HG03520 (cell line): ENCODE measurements around the gene GPR161.
"Not testable (repeated sequence)": the region's sequence is repeated elsewhere in the genome, so short reads cannot be mapped to it uniquely, and the experiment has no call there.

ENCODE experiments used
- ATAC-seq: cut with Tn5 transposase; IDR thresholded peaks from one replicate; pipeline ENCODE4 v1.9.1; 2021; ENCODE audit warnings: mild to moderate bottlenecking, moderate library complexity; ENCODE audit not compliant: unreplicated experiment

Gene GPR161, protein sequence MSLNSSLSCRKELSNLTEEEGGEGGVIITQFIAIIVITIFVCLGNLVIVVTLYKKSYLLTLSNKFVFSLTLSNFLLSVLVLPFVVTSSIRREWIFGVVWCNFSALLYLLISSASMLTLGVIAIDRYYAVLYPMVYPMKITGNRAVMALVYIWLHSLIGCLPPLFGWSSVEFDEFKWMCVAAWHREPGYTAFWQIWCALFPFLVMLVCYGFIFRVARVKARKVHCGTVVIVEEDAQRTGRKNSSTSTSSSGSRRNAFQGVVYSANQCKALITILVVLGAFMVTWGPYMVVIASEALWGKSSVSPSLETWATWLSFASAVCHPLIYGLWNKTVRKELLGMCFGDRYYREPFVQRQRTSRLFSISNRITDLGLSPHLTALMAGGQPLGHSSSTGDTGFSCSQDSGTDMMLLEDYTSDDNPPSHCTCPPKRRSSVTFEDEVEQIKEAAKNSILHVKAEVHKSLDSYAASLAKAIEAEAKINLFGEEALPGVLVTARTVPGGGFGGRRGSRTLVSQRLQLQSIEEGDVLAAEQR

DNA sequence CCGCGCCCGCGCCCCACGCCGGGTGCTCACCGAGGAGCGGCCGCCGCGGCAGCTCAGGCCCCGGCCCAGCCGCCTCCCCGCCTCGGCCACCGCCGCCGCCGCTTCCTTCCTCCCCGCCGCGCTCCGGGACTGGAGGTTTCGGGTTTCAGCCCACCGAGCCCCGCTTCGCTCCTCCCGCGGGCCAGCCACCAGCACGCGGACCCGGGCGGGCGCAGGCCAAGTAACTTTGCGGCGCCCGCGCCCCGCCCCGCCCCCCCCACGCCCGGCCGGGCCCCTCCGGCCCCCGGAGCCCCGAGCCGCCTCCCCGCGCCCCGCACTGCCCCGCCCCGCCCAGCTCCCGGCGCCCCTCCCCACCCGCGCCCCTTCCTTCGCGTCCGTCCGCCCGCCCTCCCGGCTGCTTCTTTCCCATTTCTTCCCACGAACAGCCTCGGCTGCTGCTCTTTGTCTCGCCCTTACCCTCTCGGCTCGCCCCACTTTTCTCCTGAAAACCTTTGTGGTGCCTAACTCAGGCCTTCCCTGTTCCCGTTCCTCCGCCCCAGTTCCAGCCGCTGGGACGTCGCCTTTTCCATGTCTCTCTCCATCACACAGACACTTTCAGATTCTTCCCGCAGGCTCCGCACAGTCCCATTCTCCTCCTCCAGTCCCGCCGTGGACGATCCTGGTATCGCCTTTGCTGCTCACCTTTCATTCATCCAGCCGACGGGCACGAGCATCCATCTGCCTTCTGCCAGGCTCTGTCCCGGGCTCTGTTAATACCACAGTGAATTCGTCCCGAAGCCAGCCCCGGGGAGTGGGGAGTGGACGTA, at the start of gene GPR161:
Gene GPR161 (minus strand): TSS at position 222 of the 806 bp plus-strand sequence. CDS start 32,080 bp downstream, outside the sequence.
- ATAC-seq, result no peak

DNA sequence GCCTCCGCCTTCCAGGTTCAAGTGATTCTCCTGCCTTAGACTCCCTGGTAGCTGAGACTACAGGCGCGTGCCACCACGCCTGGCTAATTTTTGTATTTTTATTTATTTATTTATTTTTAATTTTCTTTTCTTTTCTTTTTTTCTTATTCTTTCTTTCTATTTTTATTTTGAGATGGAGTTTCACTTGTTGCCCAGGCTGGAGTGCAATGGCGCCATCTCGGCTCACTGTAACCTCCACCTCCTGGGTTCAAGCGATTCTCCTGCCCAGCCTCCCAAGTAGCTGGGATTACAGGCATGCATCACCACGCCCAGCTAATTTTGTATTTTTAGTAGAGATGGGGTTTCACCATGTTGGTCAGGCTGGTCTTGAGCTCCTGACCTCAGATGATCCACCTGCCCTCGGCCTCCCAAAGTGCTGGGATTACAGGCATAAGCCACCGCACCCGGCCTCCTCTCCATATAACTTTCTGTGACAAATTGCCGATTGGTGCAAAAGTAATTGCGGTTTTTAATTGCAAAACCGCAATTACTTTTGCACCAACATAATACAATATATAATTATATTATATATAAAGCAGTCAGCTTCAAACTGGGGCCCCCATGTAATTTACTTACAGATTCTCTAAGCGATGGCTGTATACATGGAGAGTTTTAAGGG, 44.5 kb upstream of the GPR161 start:
- ATAC-seq, result not testable (repeated sequence)

DNA sequence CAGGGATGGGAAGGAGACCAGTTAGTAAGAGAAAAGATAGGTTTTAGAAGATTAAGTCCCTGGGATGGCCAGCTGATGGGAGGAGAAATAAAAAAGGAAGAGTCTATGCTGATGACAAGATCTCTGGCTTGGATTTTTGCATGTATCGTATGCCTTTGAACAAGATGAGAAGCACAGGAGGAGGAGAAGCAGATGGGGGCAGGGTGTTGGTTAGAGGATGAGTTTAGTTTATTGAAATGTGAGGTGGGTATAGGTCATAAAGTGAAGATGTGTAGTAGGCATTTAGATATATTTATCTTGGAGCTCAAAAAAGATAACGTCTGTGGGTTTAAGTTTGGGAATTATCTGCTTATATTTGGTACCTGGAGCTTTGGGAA, 43.4 kb upstream of the GPR161 start:
- no peak for ATAC-seq

DNA sequence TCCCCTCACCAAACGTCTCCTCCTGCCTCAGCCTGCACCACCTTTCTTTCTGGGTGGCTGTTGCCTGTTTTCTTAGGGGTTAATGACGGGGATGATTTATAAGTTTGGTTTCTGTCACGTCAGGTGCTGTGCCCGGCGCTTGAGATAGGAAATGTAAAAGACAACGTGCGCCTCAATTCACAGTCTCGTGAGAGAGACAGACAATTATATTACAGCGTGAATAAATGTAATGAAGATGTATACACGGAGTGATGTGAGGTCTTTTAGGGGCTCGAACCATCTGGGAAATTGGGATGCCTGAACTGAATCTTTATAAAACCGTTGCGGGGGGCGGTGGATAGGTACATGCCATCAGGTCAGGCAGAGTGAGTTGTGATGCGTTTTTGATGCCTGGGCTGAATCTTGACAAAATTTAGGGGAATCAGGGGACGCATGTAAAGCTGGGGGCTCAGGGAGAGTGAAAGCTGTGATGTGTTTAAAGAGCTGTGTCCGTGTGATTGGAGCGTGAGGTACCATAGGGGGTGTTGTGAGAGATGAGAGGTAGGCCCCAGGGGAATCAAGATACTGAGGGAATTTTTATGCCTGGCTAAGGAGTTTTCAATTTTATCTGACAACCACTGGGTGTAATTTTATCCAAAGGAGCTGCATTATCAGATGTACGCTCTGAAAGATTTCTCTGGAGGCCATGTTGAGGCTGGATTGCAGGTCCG, 42.9 kb upstream of the GPR161 start:
- ATAC-seq, result no peak

DNA sequence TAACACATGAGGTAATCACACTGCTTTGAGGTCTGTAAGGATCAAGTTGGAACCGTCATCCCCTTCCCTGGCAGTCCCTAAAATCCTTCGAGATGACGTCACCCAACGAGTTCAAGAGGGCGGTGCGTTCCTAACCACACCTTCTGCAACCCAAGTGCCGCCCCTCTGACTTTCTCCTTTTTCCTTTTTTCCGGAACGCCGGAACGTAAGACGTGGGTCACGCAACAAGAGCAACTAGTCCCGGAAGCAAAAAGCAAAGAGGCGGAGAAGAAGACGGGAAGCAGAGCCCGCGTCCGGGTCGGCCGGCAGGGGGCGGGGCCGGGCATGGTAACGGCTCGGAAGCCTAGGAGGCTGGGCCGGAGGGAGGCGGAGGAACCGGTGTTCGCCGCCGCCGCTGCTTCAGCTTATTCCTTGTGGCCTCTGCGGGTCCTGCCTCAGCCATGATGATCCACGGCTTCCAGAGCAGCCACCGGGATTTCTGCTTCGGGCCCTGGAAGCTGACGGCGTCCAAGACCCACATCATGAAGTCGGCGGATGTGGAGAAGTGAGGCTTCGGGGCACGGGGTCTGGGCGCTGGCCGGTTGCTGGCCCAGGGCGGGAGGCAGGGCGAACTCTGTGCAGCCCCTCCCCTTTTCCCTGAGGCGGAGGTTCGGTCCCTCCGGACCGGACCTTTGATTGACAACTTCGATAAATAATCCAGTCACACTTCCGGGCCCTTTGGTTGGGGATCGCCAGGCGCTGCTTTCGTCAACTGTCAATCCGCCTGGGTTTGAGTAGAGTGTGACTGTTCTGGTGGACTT, 42.1 kb upstream of the GPR161 start, which contains the start of gene TIPRL:
Gene TIPRL (plus strand): TSS at position 325 of the 800 bp plus-strand sequence. CDS start 116 bp downstream, at position 441.
- ATAC-seq, result peak; percentile 90

DNA sequence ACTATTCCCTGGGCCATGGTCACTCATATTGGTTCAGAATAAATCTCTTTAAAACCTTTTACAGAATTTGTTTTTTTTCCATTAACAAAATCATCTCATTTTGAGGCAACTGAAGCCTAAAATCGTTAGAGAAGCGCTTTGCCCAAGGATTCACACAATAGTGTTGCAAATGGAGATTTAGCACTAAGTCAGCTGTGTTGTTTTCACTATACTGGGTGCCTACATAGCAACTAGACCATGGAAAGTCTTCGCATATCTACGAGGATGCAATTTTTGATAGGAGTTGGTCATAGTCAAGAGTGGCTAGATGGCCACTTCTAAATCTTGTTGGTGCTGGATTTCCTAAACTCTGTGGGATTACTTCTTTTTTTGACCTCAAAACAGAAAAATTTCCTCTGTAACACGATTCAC, 41.5 kb upstream of the GPR161 start:
- no peak for ATAC-seq

DNA sequence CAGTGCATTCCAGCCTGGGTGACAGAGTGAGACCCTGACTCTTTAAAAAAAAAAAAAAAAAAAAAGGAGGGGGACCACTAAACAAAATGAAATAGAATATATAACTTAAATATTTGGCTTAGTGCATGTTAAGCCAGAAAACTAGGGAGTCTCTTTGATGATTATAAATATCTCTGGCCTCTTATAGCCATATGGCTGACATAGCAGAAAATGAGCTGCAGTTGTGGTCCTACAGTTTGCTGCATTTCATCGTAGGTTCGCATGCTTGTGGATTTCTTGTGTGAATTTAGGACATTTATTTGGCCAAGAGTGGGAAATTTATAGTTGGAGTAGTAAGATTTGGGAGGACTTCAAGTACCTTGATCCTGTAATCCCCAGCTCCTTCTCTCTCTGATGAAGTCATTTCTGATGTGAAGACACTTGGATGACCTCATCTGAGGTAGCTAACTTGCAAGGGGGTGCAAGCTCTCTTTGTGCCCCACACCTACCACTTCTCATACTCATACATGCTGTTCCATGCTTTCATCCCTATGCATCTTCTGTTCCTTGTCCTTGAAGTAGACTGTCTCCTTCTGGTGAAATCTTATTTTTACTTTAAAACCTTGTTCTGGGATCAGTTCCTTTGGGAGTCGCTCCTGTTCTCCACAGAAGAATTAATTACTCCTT, 35.7 kb upstream of the GPR161 start:
- no peak for ATAC-seq

DNA sequence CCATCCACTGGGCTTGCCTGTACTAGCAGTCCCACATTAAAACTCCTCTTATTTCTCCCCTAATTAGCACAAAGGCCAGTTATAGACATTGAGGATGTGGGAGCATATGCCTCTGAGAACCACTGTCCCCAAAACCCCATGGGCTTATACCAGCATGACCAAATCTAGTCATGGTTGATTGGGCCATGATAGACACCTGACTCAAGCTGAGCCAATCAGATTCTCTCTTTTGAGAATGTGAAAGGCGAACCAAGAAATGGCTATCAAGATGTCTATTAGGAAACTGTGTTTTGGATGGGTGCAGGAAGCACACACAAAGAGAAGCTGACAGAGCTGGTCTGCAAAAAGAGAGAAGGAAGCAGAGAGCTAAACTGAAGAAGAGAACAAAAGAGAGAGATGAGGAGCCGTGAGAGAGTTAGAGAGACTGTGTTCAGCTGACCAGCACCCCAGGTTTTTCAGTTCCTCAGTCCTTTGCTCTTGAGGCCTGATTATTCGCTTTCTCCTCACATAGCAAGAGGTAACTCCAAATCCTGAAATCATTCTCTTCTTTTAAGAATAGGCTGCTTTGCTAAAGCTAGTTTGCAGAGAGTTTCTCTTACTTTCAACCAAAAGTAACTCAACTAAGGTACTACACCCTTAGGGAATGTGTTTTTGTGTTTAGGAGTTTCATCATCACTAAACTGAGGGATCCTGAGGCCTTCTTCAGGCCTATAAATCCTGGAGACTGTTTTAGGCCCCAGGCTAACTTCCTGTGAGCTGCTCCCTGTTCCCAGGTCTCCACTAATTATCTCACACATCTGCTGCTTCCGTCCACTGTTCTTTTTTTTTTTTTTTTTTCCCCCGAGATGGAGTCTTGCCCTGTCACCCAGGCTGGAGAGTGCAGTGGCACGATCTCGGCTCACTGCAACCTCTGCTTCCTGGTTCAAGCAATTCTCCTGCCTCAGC, 34.1 kb upstream of the GPR161 start:
- no peak for ATAC-seq

DNA sequence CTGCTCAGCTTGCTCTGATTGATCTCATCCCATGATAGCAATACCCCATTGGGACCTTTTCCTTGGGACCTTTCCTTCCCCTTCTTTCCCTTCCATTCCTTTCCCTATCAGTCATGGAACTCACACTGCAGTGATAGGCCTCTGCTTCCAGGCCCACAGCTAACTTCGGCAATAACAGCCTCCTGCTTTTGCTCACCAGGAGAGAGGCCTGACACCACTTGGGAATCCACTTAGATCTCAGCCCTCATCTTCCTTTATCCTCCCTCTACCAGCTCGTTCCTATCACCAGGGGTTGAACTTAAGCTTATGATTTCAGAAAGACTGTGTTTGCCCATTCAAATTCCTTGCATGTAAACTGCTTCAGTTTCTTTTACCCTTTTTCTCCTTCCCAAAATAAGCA, 31.1 kb upstream of the GPR161 start:
- no peak for ATAC-seq

DNA sequence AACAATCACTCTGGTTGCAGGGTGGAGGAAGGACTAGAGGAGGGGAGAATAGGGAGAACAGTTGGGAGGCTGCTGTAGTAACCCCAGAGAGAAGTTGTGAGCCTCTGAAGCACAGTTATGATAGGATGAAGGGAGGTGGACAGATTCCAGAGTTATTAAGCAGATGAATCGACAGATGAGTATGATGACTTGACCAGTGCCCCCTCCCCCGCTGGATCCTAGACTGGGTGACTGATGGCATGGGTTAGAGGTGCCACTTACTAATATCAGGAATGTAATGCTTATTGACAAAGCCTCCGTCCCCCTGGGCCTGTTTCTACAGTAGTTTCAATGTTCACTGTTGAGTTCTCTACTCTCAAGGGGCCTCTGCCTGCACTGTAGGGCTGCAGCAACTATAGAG, 28.0 kb upstream of the GPR161 start:
- no peak for ATAC-seq

DNA sequence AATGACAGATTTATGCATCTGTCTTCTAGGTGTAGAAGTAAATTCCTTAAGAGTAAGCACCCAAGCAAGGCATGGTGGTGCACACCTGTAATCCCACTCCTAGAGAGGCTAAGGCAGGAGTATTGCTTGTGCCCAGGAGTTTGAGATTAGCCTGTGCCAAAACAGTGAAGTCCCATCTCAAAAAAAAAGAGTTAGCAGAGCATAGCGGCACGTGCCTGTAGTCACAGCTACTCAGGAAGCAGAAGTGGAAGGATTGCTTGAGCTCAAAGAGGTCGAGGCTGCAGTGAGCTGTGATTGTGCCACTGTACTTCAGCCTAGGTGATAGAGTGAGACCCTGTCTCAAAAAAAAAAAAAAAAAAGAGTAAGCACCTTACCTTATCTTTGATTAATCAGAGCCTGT, 26.9 kb upstream of the GPR161 start:
- ATAC-seq, result no peak

DNA sequence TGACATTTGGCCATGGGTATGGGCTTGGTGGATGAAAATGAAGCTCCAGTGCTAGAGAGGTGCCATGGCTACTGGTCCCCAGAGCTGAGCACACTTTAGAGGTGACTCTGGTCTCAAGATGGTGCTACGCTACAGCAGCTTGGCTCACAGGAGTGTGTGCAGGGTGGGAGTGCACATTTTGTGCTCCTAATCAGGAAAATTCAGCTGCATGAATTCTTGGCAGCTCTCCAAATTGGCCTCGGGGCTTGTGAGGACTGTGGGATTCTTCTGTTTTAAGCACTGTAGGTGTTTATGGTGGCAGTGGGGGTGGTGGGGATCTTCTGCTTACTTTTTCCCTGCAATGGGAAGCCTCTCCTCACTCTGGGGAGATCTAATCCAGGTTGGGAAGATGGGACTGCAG, 24.7 kb upstream of the GPR161 start:
- no peak for ATAC-seq

DNA sequence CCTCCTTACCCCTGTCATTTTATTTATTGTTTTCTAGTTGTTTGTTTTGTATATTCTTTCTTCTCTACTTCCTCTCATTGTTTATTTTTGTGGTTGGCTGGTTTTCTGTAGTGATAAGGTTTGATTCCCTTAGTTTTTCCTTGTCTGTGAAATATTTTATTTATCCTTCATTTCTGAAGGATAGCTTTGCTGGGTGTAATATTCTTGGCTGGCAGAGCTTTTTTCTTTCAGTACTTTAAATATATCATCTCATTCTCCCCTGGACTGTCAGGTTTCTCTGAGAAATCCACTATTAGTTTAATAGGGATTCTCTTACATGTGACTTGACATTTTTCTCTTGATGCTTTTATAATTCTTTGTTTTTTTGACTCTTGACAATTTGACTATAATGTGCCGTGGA, 23.2 kb upstream of the GPR161 start:
- no peak for ATAC-seq

DNA sequence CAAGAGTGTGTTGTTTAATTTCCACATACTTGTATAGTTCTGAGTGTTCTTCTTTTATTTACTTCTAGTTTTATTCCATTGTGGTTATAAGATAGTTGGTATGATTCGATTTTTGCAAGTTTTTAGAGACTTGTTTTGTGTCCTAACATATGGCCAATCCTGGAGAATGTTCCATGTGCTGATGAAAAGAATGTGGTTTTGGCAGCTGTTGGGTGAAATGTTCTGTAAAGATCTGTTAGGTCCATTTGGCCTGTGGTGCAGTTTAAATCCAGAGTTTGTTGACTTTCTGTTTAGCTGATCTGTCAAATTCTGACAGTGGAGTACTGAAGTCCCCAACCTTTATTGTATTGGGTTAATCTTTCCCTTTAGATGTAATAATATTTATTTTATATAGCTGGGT, 22.5 kb upstream of the GPR161 start:
- no peak for ATAC-seq

DNA sequence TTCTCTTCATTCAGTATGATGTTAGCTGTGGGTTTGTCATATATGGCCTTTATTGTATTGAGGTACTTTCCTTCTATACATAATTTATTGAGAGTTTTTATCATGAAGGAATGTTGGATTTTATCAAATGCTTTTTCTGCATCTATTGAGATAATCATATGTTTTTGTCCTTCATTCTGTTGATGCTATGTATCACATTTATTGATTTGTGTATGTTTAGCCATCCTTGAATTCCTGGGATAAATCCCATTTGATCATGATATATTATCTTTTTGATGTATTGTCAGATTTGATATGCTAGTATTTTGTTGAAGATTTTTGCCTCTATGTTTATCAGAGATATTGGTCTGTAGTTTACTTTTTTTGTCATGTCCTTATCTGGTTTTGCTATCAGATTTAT, 20.9 kb upstream of the GPR161 start:
- ATAC-seq, result no peak

DNA sequence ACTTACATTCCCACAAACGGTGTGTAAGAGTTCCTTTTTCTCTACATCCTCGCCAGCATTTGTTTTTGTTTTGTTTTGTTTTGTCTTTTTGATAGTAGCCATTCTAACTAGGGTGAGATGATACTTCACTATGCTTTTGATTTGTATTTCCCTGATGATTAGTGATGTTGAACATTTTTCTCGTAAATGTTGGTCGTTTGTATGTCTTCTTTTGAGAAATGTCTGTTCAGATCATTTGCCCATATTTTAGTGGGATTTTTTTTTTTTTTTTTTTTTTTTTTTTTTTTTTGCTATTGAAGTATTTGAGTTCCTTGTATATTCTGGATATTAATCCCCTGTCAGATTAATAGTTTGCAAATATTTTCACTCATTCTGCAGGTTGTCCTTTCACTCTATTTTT, 19.2 kb upstream of the GPR161 start:
- ATAC-seq, result no peak

DNA sequence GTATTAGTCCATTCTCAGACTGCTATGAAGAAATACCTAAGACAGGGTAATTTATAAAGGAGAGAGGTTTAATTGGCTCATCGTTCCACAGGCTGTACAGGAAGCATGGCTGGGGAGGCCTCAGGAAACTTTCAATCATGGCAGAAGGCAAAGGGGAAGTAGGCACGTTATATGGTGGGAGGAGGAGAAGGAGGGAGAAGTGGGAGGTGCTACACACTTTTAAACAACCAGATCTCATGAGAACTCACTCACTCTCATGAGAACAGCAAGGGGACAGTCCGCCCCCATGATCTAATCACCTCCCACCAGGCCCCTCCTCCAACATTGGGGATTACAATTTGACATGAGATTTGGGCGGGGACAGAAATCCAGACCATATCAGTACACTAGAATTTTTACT, 18.0 kb upstream of the GPR161 start:
- not testable (repeated sequence) for ATAC-seq

DNA sequence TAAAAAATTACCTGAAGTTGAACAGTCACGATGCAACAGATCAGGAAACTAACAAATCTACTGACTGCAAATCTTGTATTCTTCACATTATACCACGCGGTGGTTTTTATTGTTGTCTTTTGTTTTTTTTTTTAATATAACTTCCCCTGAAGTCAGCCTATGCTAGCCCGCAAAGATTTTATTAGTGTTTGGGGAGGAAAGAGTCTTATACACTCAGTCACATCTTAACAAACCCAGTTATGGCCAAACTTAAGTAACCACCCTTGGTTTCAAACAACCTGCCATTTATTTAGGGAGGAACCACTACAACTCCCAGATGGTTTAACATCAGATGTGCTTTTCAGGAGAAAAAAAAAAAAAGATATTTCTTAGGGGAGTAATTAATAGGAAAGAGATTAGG, 15.2 kb upstream of the GPR161 start:
- ATAC-seq, result no peak
